ENCODE data around the gene TTLL3. TPM values are rescaled to one million over a fixed set of nuclear protein-coding genes. Genes with fewer than 3 reads are reported as not detected.
A peak's percentile ranks its signal among the peaks of the same experiment; 100 is the strongest.

Gene TTLL3
- total RNA-seq, 5 donors from 2014 or later (not counting 1 experiment from before 2014, with no cell fraction given): 59.8 to 94.9 (median 67.4) TPM

GRCh38 chr3:9797196-9797945, 12.7 kb upstream of the TTLL3 start:
- ChIA-PET POLR2A (no interaction called here), CTCF (interaction anchor here in 1 of 2 donors (0.7 kb wide), 2 partner anchors 11 to 443 kb away, joined by 4 to 5 read pairs; no protein-coding TSS in a partner anchor)
- H3K27me3 Mint-ChIP-seq: no peaks in the 10 kb centered on the region
- Histone ChIP-seq H3K27ac (ENCODE audit: low read length) (no peak overlapping the region), H3K27me3 (replicated peaks in 1 of 2; ENCODE audit: control insufficient read depth in 2 of 2, extremely low read depth in 1 of 2, insufficient read depth in 2 of 2, low read length in 1 of 2) (no peaks in the 10 kb centered on the region), H3K9me3 (no peaks in the 10 kb centered on the region), H3K36me3 (ENCODE audit: control insufficient read depth in 2 of 2, extremely low read depth in 1 of 2, insufficient read depth in 1 of 2, low read length in 1 of 2) (peaks cover 6 to 63% of the 10 kb centered on the region in 2 donors), H3K4me3 (ENCODE audit: control insufficient read depth in 1 of 2, extremely low read depth in 1 of 2, low read length in 1 of 2) (no peak overlapping the region), H3K4me1 (ENCODE audit: control insufficient read depth in 1 of 2, extremely low read depth in 1 of 2, insufficient read depth in 2 of 2, low read length in 2 of 2) (peaks cover 11 to 34% of the 10 kb centered on the region in 2 experiments)
- H3K9me3 Mint-ChIP-seq: no peaks in the 10 kb centered on the region
- WGBS (ENCODE audit: insufficient coverage): 100% methylated on average over 2 of the region's 12 CpGs
- ATAC-seq (replicated peaks in 1 of 4): no peak
- DNase-seq: no peak
- peaks cover 31% of the 10 kb centered on the region for H3K36me3 Mint-ChIP-seq
- H3K27ac Mint-ChIP-seq: peak overlapping the region; percentile 31 to 71
- peaks cover 50% of the 10 kb centered on the region in 3 donors for H3K4me1 Mint-ChIP-seq
- no peak overlapping the region for H3K4me3 Mint-ChIP-seq

- Mint-ChIP-seq H3K9me3 (no peaks in the 10 kb centered on the region), H3K36me3 (peaks cover 46% of the 10 kb centered on the region), H3K4me1 (peaks cover 34 to 46% (median 38%) of the 10 kb centered on the region in 3 donors), H3K4me3 (no peak overlapping the region), H3K27me3 (no peaks in the 10 kb centered on the region), H3K27ac (no peak overlapping the region)
- ChIA-PET POLR2A (no interaction called here), CTCF (interaction anchor here in 1 of 2 donors (0.6 to 0.7 kb wide), 2 partner anchors 8 to 88 kb away, joined by 3 to 4 read pairs; partner anchors contain the start of gene ARPC4)
- Histone ChIP-seq H3K27me3 (replicated peaks in 1 of 2; ENCODE audit: control insufficient read depth in 2 of 2, extremely low read depth in 1 of 2, insufficient read depth in 2 of 2, low read length in 1 of 2) (no peaks in the 10 kb centered on the region), H3K4me1 (ENCODE audit: control insufficient read depth in 1 of 2, extremely low read depth in 1 of 2, insufficient read depth in 2 of 2, low read length in 2 of 2) (peaks cover 0 to 15% of the 10 kb centered on the region in 2 experiments), H3K4me3 (ENCODE audit: control insufficient read depth in 1 of 2, extremely low read depth in 1 of 2, low read length in 1 of 2) (no peak overlapping the region), H3K36me3 (ENCODE audit: control insufficient read depth in 2 of 2, extremely low read depth in 1 of 2, insufficient read depth in 1 of 2, low read length in 1 of 2) (peaks cover 6 to 89% of the 10 kb centered on the region in 2 donors), H3K27ac (ENCODE audit: low read length) (no peak overlapping the region), H3K9me3 (no peaks in the 10 kb centered on the region)
- DNase-seq (no peak), ATAC-seq (replicated peaks in 1 of 4) (no peak)
- no CpG with 5 or more reads among the region's 5 CpGs for WGBS (ENCODE audit: insufficient coverage)
Observed at GRCh38 chr3:9800529-9800928, 9.5 kb upstream of the TTLL3 start.

- H3K9me3 ChIP-seq: no peaks in the 10 kb centered on the region
- no peaks in the 10 kb centered on the region for H3K9me3 Mint-ChIP-seq
- H3K27ac Mint-ChIP-seq: peak overlapping the region; percentile 8 to 40
- H3K4me3 ChIP-seq (ENCODE audit: control insufficient read depth in 1 of 2, extremely low read depth in 1 of 2, low read length in 1 of 2): no peak overlapping the region
- ATAC-seq (replicated peaks in 1 of 4) (no peak), DNase-seq (no peak)
- no peaks in the 10 kb centered on the region for H3K27me3 ChIP-seq (replicated peaks in 1 of 2; ENCODE audit: control insufficient read depth in 2 of 2, extremely low read depth in 1 of 2, insufficient read depth in 2 of 2, low read length in 1 of 2)
- H3K4me1 Mint-ChIP-seq: peaks cover 27 to 33% (median 29%) of the 10 kb centered on the region in 3 donors
- H3K36me3 ChIP-seq (ENCODE audit: control insufficient read depth in 2 of 2, extremely low read depth in 1 of 2, insufficient read depth in 1 of 2, low read length in 1 of 2): peaks cover 0 to 80% of the 10 kb centered on the region in 2 donors
- peaks cover 0 to 10% of the 10 kb centered on the region in 2 experiments for H3K4me1 ChIP-seq (ENCODE audit: control insufficient read depth in 1 of 2, extremely low read depth in 1 of 2, insufficient read depth in 2 of 2, low read length in 2 of 2)
- H3K4me3 Mint-ChIP-seq: no peak overlapping the region
- no peaks in the 10 kb centered on the region for H3K27me3 Mint-ChIP-seq
- CTCF ChIA-PET: interaction anchor here (0.6 kb wide), 3 partner anchors 14 to 519 kb away, joined by 3 to 7 read pairs (median 3); no protein-coding TSS in a partner anchor
- H3K36me3 Mint-ChIP-seq: peaks cover 41% of the 10 kb centered on the region
- WGBS (ENCODE audit: insufficient coverage): no CpG with 5 or more reads among the region's 1 CpG
- no peak overlapping the region for H3K27ac ChIP-seq (ENCODE audit: low read length)
- POLR2A ChIA-PET: interaction anchor here (0.6 to 1.0 kb wide), 2 partner anchors 10 to 162 kb away, joined by 3 to 4 read pairs; partner anchors contain the start of gene ARPC4 (in 1 of the 2)
Observed at GRCh38 chr3:9803494-9803893, 6.6 kb upstream of the TTLL3 start.

- Mint-ChIP-seq H3K27me3 (no peaks in the 10 kb centered on the region), H3K9me3 (no peaks in the 10 kb centered on the region), H3K27ac (no peak overlapping the region), H3K36me3 (peaks cover 34% of the 10 kb centered on the region), H3K4me3 (no peak overlapping the region), H3K4me1 (peaks cover 35 to 45% (median 38%) of the 10 kb centered on the region in 3 donors)
- ChIA-PET POLR2A (interaction anchor here in 1 of 2 donors (0.6 kb wide), 1 partner anchor 398 kb away, joined by 3 read pairs; no protein-coding TSS in a partner anchor), CTCF (interaction anchor here in 1 of 2 donors (1.0 kb wide), 1 partner anchor 127 kb away, joined by 3 read pairs; no protein-coding TSS in a partner anchor)
- DNase-seq (no peak), ATAC-seq (replicated peaks in 1 of 4) (no peak)
- H3K4me1 ChIP-seq (ENCODE audit: control insufficient read depth in 1 of 2, extremely low read depth in 1 of 2, insufficient read depth in 2 of 2, low read length in 2 of 2): peaks cover 3 to 22% of the 10 kb centered on the region in 2 experiments
- no peak overlapping the region for H3K27ac ChIP-seq (ENCODE audit: low read length)
- 100% methylated on average over 1 of the region's 5 CpGs for WGBS (ENCODE audit: insufficient coverage)
- no peak overlapping the region for H3K4me3 ChIP-seq (ENCODE audit: control insufficient read depth in 1 of 2, extremely low read depth in 1 of 2, low read length in 1 of 2)
- H3K27me3 ChIP-seq (replicated peaks in 1 of 2; ENCODE audit: control insufficient read depth in 2 of 2, extremely low read depth in 1 of 2, insufficient read depth in 2 of 2, low read length in 1 of 2): no peaks in the 10 kb centered on the region
- peaks cover 0 to 66% of the 10 kb centered on the region in 2 donors for H3K36me3 ChIP-seq (ENCODE audit: control insufficient read depth in 2 of 2, extremely low read depth in 1 of 2, insufficient read depth in 1 of 2, low read length in 1 of 2)
- H3K9me3 ChIP-seq: no peaks in the 10 kb centered on the region
Observed at GRCh38 chr3:9804996-9805395, 5.1 kb upstream of the TTLL3 start.

- no peak for ATAC-seq (replicated peaks in 1 of 4)
- CTCF ChIA-PET: no interaction called here
- peaks cover 0 to 54% of the 10 kb centered on the region in 2 donors for H3K36me3 ChIP-seq (ENCODE audit: control insufficient read depth in 2 of 2, extremely low read depth in 1 of 2, insufficient read depth in 1 of 2, low read length in 1 of 2)
Observed at GRCh38 chr3:9806137-9806536, 3.9 kb upstream of the TTLL3 start.

More at GRCh38 chr3:9806137-9806536, 3.9 kb upstream of the TTLL3 start:
- peaks cover 42 to 54% (median 47%) of the 10 kb centered on the region in 3 donors for H3K4me1 Mint-ChIP-seq
- H3K9me3 Mint-ChIP-seq: no peaks in the 10 kb centered on the region
- no peak for DNase-seq
- Histone ChIP-seq H3K4me3 (ENCODE audit: control insufficient read depth in 1 of 2, extremely low read depth in 1 of 2, low read length in 1 of 2) (no peak overlapping the region), H3K27ac (ENCODE audit: low read length) (no peak overlapping the region), H3K4me1 (ENCODE audit: control insufficient read depth in 1 of 2, extremely low read depth in 1 of 2, insufficient read depth in 2 of 2, low read length in 2 of 2) (peaks cover 3 to 30% of the 10 kb centered on the region in 2 experiments), H3K27me3 (replicated peaks in 1 of 2; ENCODE audit: control insufficient read depth in 2 of 2, extremely low read depth in 1 of 2, insufficient read depth in 2 of 2, low read length in 1 of 2) (no peaks in the 10 kb centered on the region), H3K9me3 (no peaks in the 10 kb centered on the region)
- POLR2A ChIA-PET: interaction anchor here in 1 of 2 donors (0.6 kb wide), 1 partner anchor 263 kb away, joined by 3 read pairs; no protein-coding TSS in a partner anchor
- H3K27me3 Mint-ChIP-seq: no peaks in the 10 kb centered on the region
- WGBS (ENCODE audit: insufficient coverage): 92% methylated on average over 2 of the region's 12 CpGs
- peaks cover 32% of the 10 kb centered on the region for H3K36me3 Mint-ChIP-seq
- H3K27ac Mint-ChIP-seq: no peak overlapping the region
- no peak overlapping the region for H3K4me3 Mint-ChIP-seq

All from T-cell (primary cell).